Measurements from ENCODE around the gene SPRR1B.
"Not testable (repeated sequence)": the region's sequence is repeated elsewhere in the genome, so short reads cannot be mapped to it uniquely, and the experiment has no call there.

The SPRR1B gene

GRCh38 chr1:153040950-153041631 is 10.1 kb downstream of the SPRR1B start, which contains the start of gene SPRR2D:
Gene SPRR2D (minus strand): TSS chr1:153041120. CDS start chr1:153040346, 774 bp downstream.
- no peak for DNase-seq (ENCODE audit: low read depth)

GRCh38 chr1:153049211-153049610 is 18.2 kb downstream of the SPRR1B start:
- DNase-seq (ENCODE audit: low read depth), result no peak

- DNase-seq (ENCODE audit: low read depth), result not testable (repeated sequence)
Observed at GRCh38 chr1:153056111-153056510, 25.1 kb downstream of the SPRR1B start.

GRCh38 chr1:153057375-153057774 is 26.4 kb downstream of the SPRR1B start, which contains the start of gene SPRR2A:
Gene SPRR2A (minus strand): TSS chr1:153057512. CDS start chr1:153056735, 777 bp downstream.
- DNase-seq (ENCODE audit: low read depth), result no peak

GRCh38 chr1:153058154-153058553 is 27.2 kb downstream of the SPRR1B start:
- no peak for DNase-seq (ENCODE audit: low read depth)

- no peak for DNase-seq (ENCODE audit: low read depth)
Observed at GRCh38 chr1:153058826-153059784, 28.1 kb downstream of the SPRR1B start.

- no peak for DNase-seq (ENCODE audit: low read depth)
Observed at GRCh38 chr1:153070243-153070642, 39.2 kb downstream of the SPRR1B start.

- DNase-seq (ENCODE audit: low read depth), result no peak
Observed at GRCh38 chr1:153071511-153071910, 40.5 kb downstream of the SPRR1B start, which contains the start of gene SPRR2B. Gene SPRR2B (minus strand): TSS chr1:153071611. CDS start chr1:153070839, 772 bp downstream.

GRCh38 chr1:153072806-153073726 is 42.1 kb downstream of the SPRR1B start:
- DNase-seq (ENCODE audit: low read depth), result no peak

- DNase-seq (ENCODE audit: low read depth), result no peak
Observed at GRCh38 chr1:153081736-153082135, 50.7 kb downstream of the SPRR1B start.
